HG03439 (cell line): ENCODE data around the gene KLHDC9.
A peak's percentile ranks its signal among the peaks of the same experiment; 100 is the strongest.

ENCODE experiments used
- ATAC-seq: cut with Tn5 transposase; IDR thresholded peaks from one replicate; pipeline ENCODE4 v1.9.1; 2021; ENCODE audit warnings: mild to moderate bottlenecking, moderate library complexity; ENCODE audit not compliant: unreplicated experiment

Gene KLHDC9

DNA sequence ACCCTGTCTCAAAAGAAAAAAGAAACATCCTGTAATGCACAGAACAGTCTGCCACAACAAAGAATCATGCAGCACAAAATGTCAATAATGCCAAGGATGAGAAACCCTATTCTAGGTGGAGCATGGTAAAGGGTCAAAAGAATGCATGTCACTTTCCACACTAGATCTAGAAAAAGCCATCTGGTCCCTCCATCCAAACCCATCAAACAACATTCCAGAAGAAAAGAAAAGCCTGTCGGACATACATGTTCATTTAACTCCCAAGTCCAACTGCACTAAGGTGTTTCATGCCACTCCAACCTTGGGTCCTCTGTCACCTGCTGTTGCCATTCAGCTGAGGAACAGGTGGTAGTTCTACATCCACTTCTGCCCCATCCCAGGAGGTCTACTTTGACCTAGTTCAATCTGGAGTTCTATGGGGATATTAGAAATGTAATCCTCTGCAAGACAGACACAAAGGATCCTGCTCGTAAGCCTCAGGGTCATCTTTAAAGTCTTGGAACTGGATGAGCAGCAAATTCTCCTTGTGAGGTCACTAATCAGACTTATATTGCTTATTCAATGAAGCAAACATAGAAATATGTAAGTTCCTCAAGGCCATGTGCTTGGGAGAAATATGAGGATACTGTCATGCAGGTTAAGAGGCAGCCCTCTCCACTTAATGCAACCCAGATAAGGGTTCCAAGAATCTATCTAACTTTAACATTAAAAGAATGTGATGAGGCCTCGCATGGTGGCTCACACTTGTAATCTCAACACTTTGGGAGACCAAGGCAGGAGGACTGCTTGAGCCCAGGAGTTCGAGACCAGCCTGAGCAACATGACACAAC, 30.6 kb downstream of the KLHDC9 start:
- no peak for ATAC-seq

DNA sequence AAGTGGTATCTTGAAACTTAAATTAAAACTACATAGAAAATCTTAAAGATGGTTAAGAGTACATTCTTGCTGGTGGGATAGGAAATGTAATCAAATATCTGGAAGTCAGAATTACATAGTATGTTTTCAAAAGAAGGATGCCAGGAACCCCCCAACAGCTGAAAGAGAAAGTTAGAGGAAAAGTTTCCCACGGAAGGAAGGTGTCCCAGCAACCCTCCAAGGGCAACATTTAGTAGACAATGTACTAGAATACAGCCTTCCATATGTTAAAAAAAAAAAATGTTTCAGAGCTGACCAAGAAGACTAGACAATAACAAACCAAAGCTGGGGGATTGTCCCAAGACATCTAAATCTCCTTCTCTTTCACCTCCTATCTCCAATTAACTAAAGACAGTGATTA, 32.1 kb downstream of the KLHDC9 start:
- no peak for ATAC-seq

DNA sequence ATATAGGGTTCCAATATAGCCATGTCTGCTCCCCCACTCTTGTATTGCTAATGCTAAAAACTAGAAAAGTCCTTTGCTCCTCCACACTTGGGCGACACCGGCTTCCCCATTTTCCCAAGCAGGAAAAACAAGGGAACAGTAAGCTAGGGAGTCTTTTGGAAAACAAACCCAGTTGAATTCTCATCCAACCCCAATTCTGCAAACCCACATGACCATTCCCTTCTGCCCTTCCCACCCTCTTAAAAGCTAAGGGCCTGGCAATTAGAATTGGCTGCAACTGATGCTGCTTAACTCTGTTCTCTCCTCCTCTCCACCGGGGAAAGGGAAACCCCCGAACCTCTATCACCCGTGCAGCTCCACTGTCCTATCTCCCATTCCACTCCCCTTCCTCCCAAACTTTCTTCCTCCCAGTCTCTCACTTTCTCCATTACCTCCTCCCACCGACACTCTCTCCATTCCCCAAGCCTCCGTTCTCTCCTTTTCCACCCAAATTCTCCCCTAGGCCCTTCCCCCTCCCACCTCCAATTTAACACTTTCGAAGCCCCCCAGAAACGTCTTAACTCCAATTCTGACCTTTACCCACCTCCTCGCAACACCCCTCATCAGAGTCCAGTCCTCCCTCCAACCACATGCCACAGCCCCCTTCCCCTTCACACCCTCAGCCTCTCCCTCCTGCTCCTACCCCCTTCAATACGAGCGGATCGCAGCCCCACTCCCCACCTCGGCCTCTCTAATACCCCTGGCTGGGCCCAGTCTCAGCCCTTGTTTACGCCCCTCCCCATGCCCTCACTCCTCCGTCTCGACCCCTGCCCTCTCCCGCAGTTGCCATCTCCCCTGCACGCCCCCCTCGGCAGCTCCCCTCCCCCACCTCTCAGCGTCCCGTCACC, 33.6 kb downstream of the KLHDC9 start:
- ATAC-seq = no peak

DNA sequence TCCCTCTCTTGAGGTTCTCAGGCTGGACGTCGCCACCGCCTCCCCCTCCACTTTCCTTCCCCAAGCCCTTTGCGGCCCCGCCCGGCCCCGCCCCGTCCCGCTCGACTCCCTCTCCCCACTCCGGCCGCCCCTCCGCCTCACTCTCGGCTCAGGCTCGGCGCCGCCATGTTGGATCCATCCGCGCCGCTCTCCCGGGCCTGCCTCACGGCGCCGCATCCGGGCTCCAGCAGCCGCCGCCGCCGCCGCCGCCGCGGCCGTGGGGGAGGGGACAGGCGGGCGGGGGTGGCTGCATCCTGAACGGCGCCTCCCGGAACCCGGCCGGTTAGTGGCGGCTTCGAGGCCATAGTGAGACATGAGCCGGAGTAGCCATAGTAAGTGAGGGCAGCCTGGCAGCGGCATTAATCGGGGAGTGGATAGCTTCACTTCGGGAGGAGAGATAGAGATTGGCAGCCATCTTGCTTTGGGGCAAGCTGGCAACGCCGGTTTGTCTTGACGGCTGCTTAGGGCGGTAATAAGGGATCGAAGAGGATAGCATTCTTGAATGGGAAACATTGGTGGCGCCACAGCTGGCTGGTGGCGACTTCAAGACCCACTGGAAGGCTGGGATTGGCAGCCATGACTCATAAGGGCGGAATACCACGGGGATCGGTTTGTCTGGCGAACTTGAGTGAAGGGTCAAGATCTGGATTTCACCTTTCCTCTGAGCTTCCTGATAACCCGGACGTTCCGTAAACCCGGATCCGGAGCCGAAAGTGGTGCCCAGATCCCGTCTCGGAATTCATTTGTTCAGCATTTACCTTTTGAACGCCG, 34.5 kb downstream of the KLHDC9 start, which contains the start of gene DEDD:
TSS of gene DEDD (minus strand) at position 258 of the 810 bp plus-strand sequence. CDS start 8,205 bp downstream, outside the sequence.
- ATAC-seq = peak; percentile 93

DNA sequence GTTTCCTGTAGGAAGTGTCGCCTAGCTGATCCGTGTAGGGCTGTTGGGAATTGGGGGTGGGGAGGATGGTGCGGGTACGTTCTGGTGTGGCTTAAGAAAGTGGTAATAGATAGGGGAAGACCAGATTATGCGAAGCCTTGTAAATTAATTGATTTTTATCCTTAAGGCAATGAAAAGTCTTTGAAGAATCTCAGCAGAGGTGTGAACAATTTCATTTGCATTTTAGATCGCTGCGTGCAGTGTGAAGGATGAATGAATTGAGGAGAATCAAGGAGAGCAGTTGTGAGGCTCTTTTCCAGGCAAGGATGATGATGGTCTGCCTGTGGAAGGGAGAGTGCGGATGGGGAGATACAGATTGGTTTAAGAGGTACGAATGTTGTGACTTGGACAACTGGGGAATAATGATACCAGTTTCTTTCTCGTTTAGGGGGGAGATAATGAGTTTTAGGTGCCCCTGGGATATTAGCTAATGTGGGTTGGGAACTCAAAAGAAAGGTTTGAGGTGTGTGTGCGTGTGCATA, 35.1 kb downstream of the KLHDC9 start:
- ATAC-seq = peak; percentile 17

DNA sequence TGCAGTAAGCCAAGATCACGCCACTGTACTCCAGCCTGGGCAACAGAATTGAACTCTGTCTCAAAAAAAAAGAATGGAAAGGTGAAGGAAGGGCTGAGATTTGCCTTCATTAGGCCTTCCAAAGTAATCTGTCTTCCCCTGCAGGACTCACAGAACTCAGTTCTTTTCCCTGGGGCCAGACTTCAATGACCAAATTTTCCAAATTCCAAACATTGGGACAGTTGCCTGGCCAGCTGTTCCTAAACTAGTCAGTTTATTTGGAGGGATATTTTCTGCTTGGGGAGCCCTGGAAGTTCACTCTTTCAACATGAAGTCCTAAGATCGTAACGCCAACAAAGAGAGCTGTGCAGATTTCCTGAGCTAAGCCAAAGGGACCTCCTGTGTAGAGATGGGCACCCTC, 39.7 kb downstream of the KLHDC9 start:
- ATAC-seq = no peak

DNA sequence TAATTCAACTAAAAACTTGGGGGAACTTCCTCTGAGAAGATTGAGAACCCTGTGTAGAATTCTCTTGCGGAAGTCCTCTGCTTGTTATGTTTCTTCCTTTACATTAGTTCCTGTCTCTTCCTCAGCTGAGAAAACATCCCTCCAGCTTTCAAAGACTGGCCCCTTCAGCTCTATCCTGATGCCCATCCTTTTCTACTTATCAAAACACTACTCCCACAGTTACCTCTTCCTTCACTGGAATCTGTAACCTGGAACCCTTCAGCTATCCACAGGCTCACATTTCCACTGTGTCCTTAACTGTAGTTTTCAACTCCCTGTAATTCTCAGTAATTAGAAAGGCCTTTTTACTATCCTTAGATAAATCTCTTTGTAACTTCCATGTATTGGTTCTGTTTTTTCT, 40.3 kb downstream of the KLHDC9 start:
- no peak for ATAC-seq

DNA sequence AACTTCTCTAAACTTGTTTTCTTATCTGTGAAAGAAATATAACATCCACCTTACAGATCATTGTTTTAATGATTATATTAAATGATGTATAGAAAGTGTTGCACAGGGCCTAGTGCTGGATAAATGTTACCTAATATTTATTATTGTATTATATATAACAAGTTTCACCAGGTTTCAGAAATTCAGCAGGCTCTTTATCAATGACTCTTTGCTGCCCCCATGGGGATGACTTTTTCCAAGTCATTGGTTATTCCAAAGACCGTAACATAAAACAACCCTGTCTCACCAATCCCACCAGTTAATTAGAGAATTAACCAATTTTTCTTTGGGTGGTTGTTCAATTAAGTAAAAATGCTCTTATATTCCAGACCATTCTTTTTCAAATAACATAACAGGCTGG, 41.6 kb downstream of the KLHDC9 start:
- no peak for ATAC-seq

DNA sequence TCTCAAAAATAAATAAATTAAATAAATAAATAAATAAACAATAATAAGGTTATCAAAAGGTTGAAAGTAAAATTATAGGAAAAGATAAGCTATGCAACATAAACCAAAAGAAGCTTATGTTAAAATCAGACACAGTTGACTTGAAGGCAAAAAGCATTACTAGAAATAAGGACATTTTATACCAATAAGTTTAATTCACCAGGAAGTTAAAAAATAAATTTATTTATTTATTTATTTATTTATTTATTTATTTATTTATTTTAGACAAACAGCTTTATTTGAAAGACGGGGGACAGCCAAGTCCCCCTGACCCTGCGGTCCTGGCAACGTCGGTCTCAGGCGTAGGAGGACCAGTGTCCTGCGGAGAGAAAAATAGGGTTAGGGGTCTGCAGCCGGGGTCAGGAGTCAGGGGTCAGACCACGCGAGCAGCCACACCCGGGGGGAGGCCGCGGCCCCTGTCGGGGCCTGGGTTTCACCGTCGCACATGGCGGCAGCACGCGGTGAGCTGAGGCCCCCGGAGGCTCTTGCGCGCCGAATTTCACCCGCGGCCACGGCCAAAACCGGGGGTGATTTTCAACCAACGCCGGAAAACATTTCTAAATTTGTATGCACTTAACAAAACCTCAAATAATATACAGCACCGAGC, 42.7 kb downstream of the KLHDC9 start:
- ATAC-seq = no peak

DNA sequence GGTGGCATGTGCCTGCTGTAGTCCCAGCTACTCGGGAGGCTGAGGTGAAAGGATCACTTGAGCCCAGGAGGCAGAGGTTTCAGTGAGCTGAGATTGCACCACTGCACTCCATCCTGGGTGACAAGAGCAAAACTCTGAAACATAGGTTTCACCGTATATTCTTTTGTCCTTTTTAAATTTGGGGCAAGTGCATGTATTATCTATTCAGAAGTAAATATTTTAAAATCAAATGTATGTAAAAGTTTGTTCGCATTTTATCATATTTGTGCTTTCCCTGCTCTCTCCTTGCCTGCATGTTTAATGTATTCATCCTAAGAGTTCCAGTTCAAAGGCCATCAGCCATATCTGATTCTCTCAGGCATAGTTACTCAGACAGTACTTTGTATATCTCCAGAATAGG, 47.7 kb downstream of the KLHDC9 start:
- ATAC-seq = no peak
